ENCODE results near the gene ITLN1.
"Not testable (repeated sequence)": the region's sequence is repeated elsewhere in the genome, so short reads cannot be mapped to it uniquely, and the experiment has no call there.

ITLN1 gene

GRCh38 chr1:160880216-160880615, 4.8 kb downstream of the ITLN1 start:
- H3K27ac ChIP-seq: no peak overlapping the region
- no peak for TF ChIP-seq CTCF (IDR thresholded peaks at IDR 0.05)
- no peak for TF ChIP-seq ZFX (IDR thresholded peaks at IDR 0.05; ENCODE audit: borderline replicate concordance)

- TF ChIP-seq CTCF (IDR thresholded peaks at IDR 0.05) (no peak), ZFX (IDR thresholded peaks at IDR 0.05; ENCODE audit: borderline replicate concordance) (no peak)
- H3K27ac ChIP-seq: no peak overlapping the region
Observed at GRCh38 chr1:160879056-160879455, 5.9 kb downstream of the ITLN1 start.

- no peak overlapping the region for H3K27ac ChIP-seq
Observed at GRCh38 chr1:160877221-160877620, 7.8 kb downstream of the ITLN1 start.

GRCh38 chr1:160876311-160876710, 8.7 kb downstream of the ITLN1 start:
- no peak overlapping the region for H3K27ac ChIP-seq
- TF ChIP-seq ZFX (IDR thresholded peaks at IDR 0.05; ENCODE audit: borderline replicate concordance) (no peak), CTCF (IDR thresholded peaks at IDR 0.05) (no peak)

More at GRCh38 chr1:160877221-160877620, 7.8 kb downstream of the ITLN1 start:
- TF ChIP-seq CTCF (IDR thresholded peaks at IDR 0.05) (peak; percentile 34), ZFX (IDR thresholded peaks at IDR 0.05; ENCODE audit: borderline replicate concordance) (no peak)

- H3K27ac ChIP-seq: not testable (repeated sequence)
Observed at GRCh38 chr1:160875591-160875990, 9.4 kb downstream of the ITLN1 start.

- H3K27ac ChIP-seq: no peak overlapping the region
Observed at GRCh38 chr1:160874935-160875334, 10.0 kb downstream of the ITLN1 start.

GRCh38 chr1:160868141-160868540, 16.8 kb downstream of the ITLN1 start:
- no peak for TF ChIP-seq ZFX (IDR thresholded peaks at IDR 0.05; ENCODE audit: borderline replicate concordance)
- TF ChIP-seq CTCF (IDR thresholded peaks at IDR 0.05): no peak
- no peak overlapping the region for H3K27ac ChIP-seq

More at GRCh38 chr1:160874935-160875334, 10.0 kb downstream of the ITLN1 start:
- no peak for TF ChIP-seq ZFX (IDR thresholded peaks at IDR 0.05; ENCODE audit: borderline replicate concordance)
- TF ChIP-seq CTCF (IDR thresholded peaks at IDR 0.05): no peak

- not testable (repeated sequence) for H3K27ac ChIP-seq
Observed at GRCh38 chr1:160867651-160868050, 17.3 kb downstream of the ITLN1 start.
